ENCODE results near the gene TYW1B.
"Not testable (repeated sequence)": the region's sequence is repeated elsewhere in the genome, so short reads cannot be mapped to it uniquely, and the experiment has no call there.

The TYW1B gene

GRCh38 chr7:72587267-72587666 lies 240.7 kb downstream of the TYW1B start:
- not testable (repeated sequence) for H3K27ac Mint-ChIP-seq; H3K36me3 Mint-ChIP-seq (ENCODE audit: low read depth); H3K4me1 Mint-ChIP-seq (ENCODE audit: low read depth); DNase-seq (ENCODE audit: low spot score); H3K27me3 Mint-ChIP-seq (ENCODE audit: low read depth); H3K4me3 Mint-ChIP-seq
- H3K9me3 Mint-ChIP-seq = peaks cover 44% of the 10 kb centered on the region

GRCh38 chr7:72584576-72584975 lies 243.4 kb downstream of the TYW1B start:
- not testable (repeated sequence) for H3K27ac Mint-ChIP-seq; H3K4me1 Mint-ChIP-seq (ENCODE audit: low read depth); H3K36me3 Mint-ChIP-seq (ENCODE audit: low read depth); H3K27me3 Mint-ChIP-seq (ENCODE audit: low read depth); DNase-seq (ENCODE audit: low spot score); H3K4me3 Mint-ChIP-seq
- H3K9me3 Mint-ChIP-seq = peaks cover 26% of the 10 kb centered on the region

- H3K4me3 Mint-ChIP-seq; H3K36me3 Mint-ChIP-seq (ENCODE audit: low read depth); DNase-seq (ENCODE audit: low spot score); H3K4me1 Mint-ChIP-seq (ENCODE audit: low read depth); H3K27me3 Mint-ChIP-seq (ENCODE audit: low read depth); H3K27ac Mint-ChIP-seq: not testable (repeated sequence)
- H3K9me3 Mint-ChIP-seq = peaks cover 26% of the 10 kb centered on the region
Measured at GRCh38 chr7:72583620-72584361, 244.2 kb downstream of the TYW1B start.

- H3K27ac Mint-ChIP-seq; H3K4me3 Mint-ChIP-seq; H3K27me3 Mint-ChIP-seq (ENCODE audit: low read depth); H3K36me3 Mint-ChIP-seq (ENCODE audit: low read depth); DNase-seq (ENCODE audit: low spot score); H3K4me1 Mint-ChIP-seq (ENCODE audit: low read depth): not testable (repeated sequence)
- peaks cover 12% of the 10 kb centered on the region for H3K9me3 Mint-ChIP-seq
Measured at GRCh38 chr7:72580142-72580770, 247.7 kb downstream of the TYW1B start.

- H3K36me3 Mint-ChIP-seq (ENCODE audit: low read depth) = peaks cover 3% of the 10 kb centered on the region
- H3K9me3 Mint-ChIP-seq = no peaks in the 10 kb centered on the region
- H3K27ac Mint-ChIP-seq = no peak overlapping the region
- DNase-seq (ENCODE audit: low spot score) = no peak
- H3K4me1 Mint-ChIP-seq (ENCODE audit: low read depth) = no peaks in the 10 kb centered on the region
- H3K4me3 Mint-ChIP-seq = no peak overlapping the region
- H3K27me3 Mint-ChIP-seq (ENCODE audit: low read depth) = no peaks in the 10 kb centered on the region
Measured at GRCh38 chr7:72577107-72577506, 250.9 kb downstream of the TYW1B start.

- H3K27ac Mint-ChIP-seq; H3K4me3 Mint-ChIP-seq; H3K36me3 Mint-ChIP-seq (ENCODE audit: low read depth); DNase-seq (ENCODE audit: low spot score); H3K27me3 Mint-ChIP-seq (ENCODE audit: low read depth); H3K4me1 Mint-ChIP-seq (ENCODE audit: low read depth): not testable (repeated sequence)
- peaks cover 19% of the 10 kb centered on the region for H3K9me3 Mint-ChIP-seq
Measured at GRCh38 chr7:72561988-72562387, 266.0 kb downstream of the TYW1B start.

- DNase-seq (ENCODE audit: low spot score); H3K4me1 Mint-ChIP-seq (ENCODE audit: low read depth); H3K27ac Mint-ChIP-seq; H3K27me3 Mint-ChIP-seq (ENCODE audit: low read depth); H3K36me3 Mint-ChIP-seq (ENCODE audit: low read depth); H3K4me3 Mint-ChIP-seq: not testable (repeated sequence)
- peaks cover 15% of the 10 kb centered on the region for H3K9me3 Mint-ChIP-seq
Measured at GRCh38 chr7:72559546-72559945, 268.5 kb downstream of the TYW1B start.

GRCh38 chr7:72556733-72557132 lies 271.3 kb downstream of the TYW1B start:
- DNase-seq (ENCODE audit: low spot score); H3K4me1 Mint-ChIP-seq (ENCODE audit: low read depth); H3K27ac Mint-ChIP-seq; H3K4me3 Mint-ChIP-seq; H3K27me3 Mint-ChIP-seq (ENCODE audit: low read depth); H3K36me3 Mint-ChIP-seq (ENCODE audit: low read depth): not testable (repeated sequence)
- H3K9me3 Mint-ChIP-seq = peaks cover 20% of the 10 kb centered on the region

GRCh38 chr7:72555238-72555637 lies 272.8 kb downstream of the TYW1B start:
- not testable (repeated sequence) for DNase-seq (ENCODE audit: low spot score); H3K36me3 Mint-ChIP-seq (ENCODE audit: low read depth); H3K4me3 Mint-ChIP-seq; H3K27me3 Mint-ChIP-seq (ENCODE audit: low read depth); H3K27ac Mint-ChIP-seq; H3K4me1 Mint-ChIP-seq (ENCODE audit: low read depth)
- H3K9me3 Mint-ChIP-seq = peaks cover 12% of the 10 kb centered on the region

GRCh38 chr7:72554401-72554800 lies 273.6 kb downstream of the TYW1B start:
- not testable (repeated sequence) for H3K4me3 Mint-ChIP-seq; H3K36me3 Mint-ChIP-seq (ENCODE audit: low read depth); H3K27ac Mint-ChIP-seq; DNase-seq (ENCODE audit: low spot score); H3K27me3 Mint-ChIP-seq (ENCODE audit: low read depth); H3K4me1 Mint-ChIP-seq (ENCODE audit: low read depth)
- H3K9me3 Mint-ChIP-seq = peaks cover 10% of the 10 kb centered on the region

- not testable (repeated sequence) for H3K27me3 Mint-ChIP-seq (ENCODE audit: low read depth); H3K4me3 Mint-ChIP-seq; H3K36me3 Mint-ChIP-seq (ENCODE audit: low read depth); DNase-seq (ENCODE audit: low spot score); H3K4me1 Mint-ChIP-seq (ENCODE audit: low read depth); H3K27ac Mint-ChIP-seq; H3K9me3 Mint-ChIP-seq
Measured at GRCh38 chr7:72550454-72550853, 277.5 kb downstream of the TYW1B start.

- H3K27me3 Mint-ChIP-seq (ENCODE audit: low read depth); H3K36me3 Mint-ChIP-seq (ENCODE audit: low read depth); H3K9me3 Mint-ChIP-seq; H3K27ac Mint-ChIP-seq; DNase-seq (ENCODE audit: low spot score); H3K4me1 Mint-ChIP-seq (ENCODE audit: low read depth); H3K4me3 Mint-ChIP-seq: not testable (repeated sequence)
Measured at GRCh38 chr7:72546586-72547237, 281.3 kb downstream of the TYW1B start.

- H3K9me3 Mint-ChIP-seq; H3K36me3 Mint-ChIP-seq (ENCODE audit: low read depth); H3K27me3 Mint-ChIP-seq (ENCODE audit: low read depth); H3K4me3 Mint-ChIP-seq; H3K27ac Mint-ChIP-seq; DNase-seq (ENCODE audit: low spot score); H3K4me1 Mint-ChIP-seq (ENCODE audit: low read depth): not testable (repeated sequence)
Measured at GRCh38 chr7:72544531-72544930, 283.5 kb downstream of the TYW1B start.

- Mint-ChIP-seq H3K27me3 (ENCODE audit: low read depth) (no peaks in the 10 kb centered on the region), H3K27ac (no peak overlapping the region), H3K36me3 (ENCODE audit: low read depth) (no peaks in the 10 kb centered on the region), H3K4me1 (ENCODE audit: low read depth) (no peaks in the 10 kb centered on the region), H3K4me3 (no peak overlapping the region), H3K9me3 (no peaks in the 10 kb centered on the region)
- DNase-seq (ENCODE audit: low spot score) = no peak
Measured at GRCh38 chr7:72540923-72541322, 287.1 kb downstream of the TYW1B start.

Measured in T-helper 2 cell treated with Interferon-gamma antibody and Interleukin-4, amounts not matched to agents 5 μg/mL and 100 μg/mL, for 36 hours (primary cell).